HCT116 (cell line): ENCODE data around the gene AGBL1.

Experiments
- ATF3 ChIP-seq: IDR thresholded peaks from 2 replicates; pipeline ENCODE4 v1.6.1; 2012
- CEBPB ChIP-seq: IDR thresholded peaks from 2 replicates; pipeline ENCODE4 v1.6.1; 2012; ENCODE audit warnings: low read depth
- CTCF ChIP-seq, 3 experiments: fragments of 200-600 bp in 1 of 3; sonication (generic) in 1 of 3; IDR thresholded peaks in 2 of 3; conservative IDR thresholded peaks in 1 of 3; 2 replicates each; pipeline ENCODE4 v1.5.1; 2012 to 2017; ENCODE audit warnings: low read depth in 2 of 3, low read length in 2 of 3, antibody characterized with exemption in 1 of 3, borderline replicate concordance in 1 of 3, control low read depth in 1 of 3, mild to moderate bottlenecking in 1 of 3, mixed read lengths in 1 of 3, mixed run types in 1 of 3, moderate library complexity in 1 of 3; ENCODE audit not compliant: insufficient read depth in 1 of 3
- ELF1 ChIP-seq: IDR thresholded peaks from 2 replicates; pipeline ENCODE4 v1.6.1; 2012; ENCODE audit warnings: low read depth, borderline replicate concordance
- EZH2 ChIP-seq: fragments of 200-600 bp; sonication (generic); IDR thresholded peaks from 2 replicates; pipeline ENCODE4 v1.6.1; 2017; ENCODE audit warnings: antibody characterized with exemption, mixed run types
- POLR2A ChIP-seq: IDR thresholded peaks from 2 replicates; pipeline ENCODE4 v1.7.0; 2011; ENCODE audit warnings: borderline replicate concordance; ENCODE audit not compliant: insufficient read depth, insufficient read length; ENCODE audit errors: extremely low read depth
- RAD21 ChIP-seq: IDR thresholded peaks from 2 replicates; pipeline ENCODE4 v1.6.1; 2012; ENCODE audit warnings: low read depth, mild to moderate bottlenecking
- SIN3A ChIP-seq: IDR thresholded peaks from 2 replicates; pipeline ENCODE4 v1.6.1; 2012; ENCODE audit warnings: low read depth
- SP1 ChIP-seq: IDR thresholded peaks from 2 replicates; pipeline ENCODE4 v1.6.1; 2012; ENCODE audit warnings: low read depth

GRCh38 chr15:86885616-86886015 lies 805.9 kb downstream of the AGBL1 start:
- TF ChIP-seq CTCF (IDR thresholded peaks at IDR 0.05 in 2 of 3, conservative IDR thresholded peaks at IDR 0.05 in 1 of 3; ENCODE audit: borderline replicate concordance in 1 of 3, insufficient read depth in 1 of 3, low read depth in 2 of 3, low read length in 2 of 3) (no peak), CEBPB (no peak), POLR2A (no peak), SIN3A (no peak), EZH2 (no peak), SP1 (no peak), ELF1 (no peak), ATF3 (no peak), RAD21 (no peak)
